Measurements from ENCODE around the gene CABP4.
"Not testable (repeated sequence)": the region's sequence is repeated elsewhere in the genome, so short reads cannot be mapped to it uniquely, and the experiment has no call there.

The CABP4 gene

GRCh38 chr11:67419325-67420049, 35.7 kb upstream of the CABP4 start:
- DNase-seq (ENCODE audit: low spot score), result no peak

- DNase-seq (ENCODE audit: low spot score), result no peak
Observed at GRCh38 chr11:67420147-67420645, 35.0 kb upstream of the CABP4 start.

GRCh38 chr11:67420646-67421429, 34.3 kb upstream of the CABP4 start:
- peak; percentile 97 for DNase-seq (ENCODE audit: low spot score)

GRCh38 chr11:67421430-67422031, 33.6 kb upstream of the CABP4 start:
- no peak for DNase-seq (ENCODE audit: low spot score)

- DNase-seq (ENCODE audit: low spot score), result no peak
Observed at GRCh38 chr11:67422891-67423290, 32.3 kb upstream of the CABP4 start.

GRCh38 chr11:67423466-67423865, 31.7 kb upstream of the CABP4 start:
- DNase-seq (ENCODE audit: low spot score), result no peak

GRCh38 chr11:67423891-67424613, 31.1 kb upstream of the CABP4 start:
- DNase-seq (ENCODE audit: low spot score), result no peak

GRCh38 chr11:67427364-67427859, 27.7 kb upstream of the CABP4 start:
- not testable (repeated sequence) for DNase-seq (ENCODE audit: low spot score)

- peak; percentile 98 for DNase-seq (ENCODE audit: low spot score)
Observed at GRCh38 chr11:67428052-67429001, 26.8 kb upstream of the CABP4 start, which contains the start of gene RPS6KB2. Gene RPS6KB2, plus strand, starts transcription at chr11:67428494. Its CDS starts 52 bp downstream, at chr11:67428546.

- DNase-seq (ENCODE audit: low spot score), result no peak
Observed at GRCh38 chr11:67429038-67429668, 26.0 kb upstream of the CABP4 start.

GRCh38 chr11:67429722-67430121, 25.4 kb upstream of the CABP4 start:
- no peak for DNase-seq (ENCODE audit: low spot score)

- DNase-seq (ENCODE audit: low spot score), result no peak
Observed at GRCh38 chr11:67431346-67432249, 23.6 kb upstream of the CABP4 start.

GRCh38 chr11:67432655-67433349, 22.4 kb upstream of the CABP4 start:
- DNase-seq (ENCODE audit: low spot score), result no peak

- DNase-seq (ENCODE audit: low spot score), result no peak
Observed at GRCh38 chr11:67433536-67434394, 21.4 kb upstream of the CABP4 start.

- DNase-seq (ENCODE audit: low spot score), result no peak
Observed at GRCh38 chr11:67434395-67434881, 20.7 kb upstream of the CABP4 start.

GRCh38 chr11:67435031-67435726, 20.0 kb upstream of the CABP4 start:
- DNase-seq (ENCODE audit: low spot score), result no peak
